ENCODE data around the gene SPON1. TPM values are rescaled to one million over a fixed set of nuclear protein-coding genes. Genes with fewer than 3 reads are reported as not detected.

The SPON1 gene
- total RNA-seq, 6 donors from 2014 or later: 12.6 to 68.9 (median 56.3) TPM

DNA sequence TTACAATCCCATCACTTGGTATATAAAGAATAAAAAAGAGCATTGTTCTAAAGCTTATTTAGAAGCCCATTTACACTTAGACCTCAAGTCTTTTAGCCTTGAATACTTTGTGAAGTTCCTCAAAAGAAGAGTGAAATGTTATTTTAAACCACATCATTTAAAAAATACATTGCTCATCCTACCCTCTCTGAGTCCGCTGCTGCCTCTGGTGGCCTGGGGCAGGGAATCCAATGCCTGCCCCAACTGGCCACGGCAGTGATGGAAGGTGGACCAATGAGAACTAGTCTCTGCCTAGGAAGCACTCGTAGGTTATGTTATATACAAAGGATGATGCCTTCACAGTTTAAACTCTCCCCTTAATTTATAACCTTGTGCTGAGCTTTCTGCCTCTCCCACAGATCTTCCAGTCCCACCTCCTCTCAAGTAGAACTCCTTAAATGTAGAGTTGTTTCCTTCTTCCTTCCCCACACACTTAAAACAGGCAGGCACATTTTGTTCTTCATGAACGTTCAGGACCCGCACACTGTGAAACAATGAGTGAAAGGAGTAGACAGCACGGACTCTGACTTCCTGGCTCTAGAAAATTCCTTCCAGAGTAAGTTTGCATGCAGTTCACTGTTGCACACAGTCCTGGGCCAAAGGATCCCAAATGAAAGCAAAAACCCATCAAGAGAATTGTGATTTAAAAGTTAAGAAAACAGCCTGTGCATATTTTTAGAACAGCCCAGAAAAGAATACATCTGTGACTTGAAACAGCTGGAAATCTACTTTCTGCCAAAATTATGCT lies 228.7 kb downstream of the SPON1 start:
- DNase-seq (peak in 1 of 2 donors; percentile 49), ATAC-seq (ENCODE audit: low FRiP score in 2 of 2) (peak; percentile 57 to 70)
- Histone ChIP-seq H3K9me3 (no peaks in the 10 kb centered on the region), H3K27ac (peak overlapping the region; percentile 79 to 85 (median 84)), H3K4me3 (no peak overlapping the region), H3K36me3 (no peaks in the 10 kb centered on the region), H3K27me3 (no peaks in the 10 kb centered on the region), H3K4me1 (peaks cover 13 to 31% (median 18%) of the 10 kb centered on the region in 4 donors)
- WGBS, 2 donors: 45 to 52% methylated on average over 6 of the region's 6 CpGs
- TF ChIP-seq EP300 (IDR thresholded peaks at IDR 0.05) (peak in 3 of 4 donors; percentile 84 to 99 (median 95)), CTCF (IDR thresholded peaks at IDR 0.05) (no peak), POLR2A (IDR thresholded peaks at IDR 0.05) (peak in 1 of 4 donors; percentile 35), POLR2AphosphoS5 (IDR thresholded peaks at IDR 0.05) (peak; percentile 47 to 51)

- no peak for TF ChIP-seq POLR2AphosphoS5 (IDR thresholded peaks at IDR 0.05)
- no peak for TF ChIP-seq EP300 (IDR thresholded peaks at IDR 0.05)
- TF ChIP-seq POLR2A (IDR thresholded peaks at IDR 0.05): no peak
- WGBS, 2 donors: 58 to 71% methylated on average over 3 of the region's 3 CpGs
These were observed 231.1 kb downstream of the SPON1 start for GRCh38 chr11:14193644-14194043.

DNA sequence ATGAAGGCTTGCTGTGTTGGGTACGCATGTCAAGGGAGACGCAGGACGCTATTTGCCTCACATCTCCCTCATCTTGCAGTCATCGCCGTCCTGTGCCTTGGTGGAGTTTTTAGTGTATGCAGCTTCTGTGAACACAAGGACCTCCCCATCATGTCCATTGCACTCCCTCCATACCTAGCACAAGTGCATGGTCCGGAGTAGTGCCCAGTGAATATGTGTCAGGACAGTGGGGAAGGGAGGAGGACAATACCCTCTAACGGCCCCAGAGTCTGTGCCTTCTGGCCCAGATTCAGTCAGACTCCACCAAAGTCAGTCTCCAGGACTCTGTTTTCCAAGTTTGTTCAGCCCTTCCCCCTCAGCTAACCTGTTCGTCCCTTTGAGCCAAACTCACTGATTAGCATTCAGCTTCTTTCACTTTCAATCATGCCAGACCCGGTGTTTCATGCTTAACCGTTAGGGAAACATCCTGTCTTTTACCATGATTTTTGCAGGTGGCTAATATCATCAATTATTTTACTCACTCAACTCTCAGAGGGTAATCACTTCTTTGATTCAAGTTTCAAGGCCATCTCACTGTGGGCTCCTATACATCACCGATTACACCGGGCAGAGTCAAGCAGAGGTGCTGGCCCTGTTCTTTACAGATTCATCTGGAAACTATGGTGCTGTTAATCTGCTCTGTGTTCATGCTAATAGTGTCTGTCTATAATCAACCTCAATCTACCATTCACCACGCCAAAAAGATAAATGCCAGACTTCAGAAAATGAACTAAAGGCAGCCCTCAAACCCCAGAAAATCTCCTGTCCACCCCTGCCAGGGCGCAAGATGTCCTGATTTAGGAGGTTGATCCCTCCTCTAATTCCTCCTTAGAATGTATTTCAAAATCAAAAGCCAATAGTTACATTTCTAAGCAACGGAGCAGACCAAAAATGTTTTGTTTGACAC lies 240.0 kb downstream of the SPON1 start:
- no peaks in the 10 kb centered on the region for H3K27me3 ChIP-seq
- no peaks in the 10 kb centered on the region for H3K36me3 ChIP-seq
- ATAC-seq (ENCODE audit: low FRiP score in 2 of 2): no peak
- 76 to 83% methylated on average over 15 of the region's 15 CpGs for WGBS, 2 donors
- TF ChIP-seq EP300 (IDR thresholded peaks at IDR 0.05) (no peak), POLR2A (IDR thresholded peaks at IDR 0.05) (no peak), POLR2AphosphoS5 (IDR thresholded peaks at IDR 0.05) (no peak), CTCF (IDR thresholded peaks at IDR 0.05) (no peak)
- no peak overlapping the region for H3K4me3 ChIP-seq
- DNase-seq: no peak
- H3K9me3 ChIP-seq: no peaks in the 10 kb centered on the region
- no peak overlapping the region for H3K27ac ChIP-seq
- no peaks in the 10 kb centered on the region for H3K4me1 ChIP-seq

More at GRCh38 chr11:14193644-14194043, 231.1 kb downstream of the SPON1 start:
- Histone ChIP-seq H3K4me3 (no peak overlapping the region), H3K27me3 (no peaks in the 10 kb centered on the region), H3K9me3 (no peaks in the 10 kb centered on the region), H3K27ac (peak overlapping the region in 1 of 4 donors; percentile 24), H3K4me1 (peaks cover 13 to 31% (median 18%) of the 10 kb centered on the region in 4 donors), H3K36me3 (no peaks in the 10 kb centered on the region)
- ATAC-seq (ENCODE audit: low FRiP score in 2 of 2): no peak
- DNase-seq: no peak

DNA sequence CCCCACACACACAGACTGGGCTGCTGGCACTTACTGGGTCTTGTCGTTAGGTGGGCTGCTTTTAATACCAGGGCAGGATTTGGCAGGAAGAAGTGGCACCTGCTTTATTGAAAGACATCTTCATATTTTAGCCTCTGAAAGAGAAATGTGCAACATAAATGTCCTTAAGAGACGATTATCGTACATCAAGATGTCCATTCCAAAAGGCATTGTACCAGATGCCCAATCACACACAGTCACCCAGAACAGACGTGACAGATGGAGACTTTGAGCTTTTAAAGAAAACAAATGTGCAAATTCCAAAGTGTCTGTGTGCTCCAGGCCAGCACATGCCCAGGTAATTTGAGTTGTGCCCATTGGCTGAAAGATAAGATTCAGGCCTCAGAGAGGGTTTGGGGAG lies 240.8 kb downstream of the SPON1 start:
- Histone ChIP-seq H3K36me3 (no peaks in the 10 kb centered on the region), H3K9me3 (no peaks in the 10 kb centered on the region), H3K4me1 (no peaks in the 10 kb centered on the region), H3K27ac (no peak overlapping the region), H3K4me3 (no peak overlapping the region), H3K27me3 (no peaks in the 10 kb centered on the region)
- DNase-seq (no peak), ATAC-seq (ENCODE audit: low FRiP score in 2 of 2) (no peak)
- WGBS, 2 donors: 81 to 91% methylated on average over 4 of the region's 4 CpGs
- TF ChIP-seq POLR2A (IDR thresholded peaks at IDR 0.05) (no peak), POLR2AphosphoS5 (IDR thresholded peaks at IDR 0.05) (no peak), CTCF (IDR thresholded peaks at IDR 0.05) (no peak), EP300 (IDR thresholded peaks at IDR 0.05) (no peak)

GRCh38 chr11:14212986-14213385 lies 250.5 kb downstream of the SPON1 start:
- DNase-seq: no peak
- Histone ChIP-seq H3K27me3 (no peaks in the 10 kb centered on the region), H3K9me3 (no peaks in the 10 kb centered on the region), H3K27ac (no peak overlapping the region), H3K36me3 (no peaks in the 10 kb centered on the region), H3K4me1 (no peaks in the 10 kb centered on the region), H3K4me3 (no peak overlapping the region)
- no peak for ATAC-seq (ENCODE audit: low FRiP score in 2 of 2)
- no peak for TF ChIP-seq POLR2A (IDR thresholded peaks at IDR 0.05)
- TF ChIP-seq POLR2AphosphoS5 (IDR thresholded peaks at IDR 0.05): no peak
- TF ChIP-seq EP300 (IDR thresholded peaks at IDR 0.05): no peak
- TF ChIP-seq CTCF (IDR thresholded peaks at IDR 0.05): no peak
